T-helper 1 cell treated with Interleukin-12 subunit alpha and Interleukin-12 subunit beta and Interleukin-4 antibody, amounts not matched to agents 30 ng/mL and 1 ng/mL, for 36 hours (primary cell): ENCODE measurements around the gene MIF4GD. TPM values are rescaled to one million over a fixed set of nuclear protein-coding genes. Genes with fewer than 3 reads are reported as not detected.
"Not testable (repeated sequence)": the region's sequence is repeated elsewhere in the genome, so short reads cannot be mapped to it uniquely, and the experiment has no call there.

Experiments
- intact Hi-C: fragments of 100-400 bp; cut with micrococcal nuclease; formaldehyde crosslinking; loops from one replicate; pipeline ENCODE4 v1.15.1; 2024
- total RNA-seq: library from RNA; stranded (reverse); gene quantifications from 2 replicates; pipeline ENCODE4 v1.2.3, GENCODE V29; 2022

Gene MIF4GD
- total RNA-seq: 36.3 and 39.2 TPM in 2 replicates

GRCh38 chr17:75270966-75271232 is at the start of gene MIF4GD:
TSS of gene MIF4GD (minus strand) at chr17:75271231. CDS start at chr17:75270195, 1,036 bp downstream.
- intact Hi-C loops: loop anchor here (1.0 to 5.0 kb wide), 7 partner anchors 10 to 246 kb away; partner anchors contain the start of genes CASKIN2, GGA3, GRB2 and MRPS7

GRCh38 chr17:75319904-75320691 is 49.1 kb upstream of the MIF4GD start:
- intact Hi-C loops: no loop called here

- intact Hi-C loops: no loop called here
These were observed 47.7 kb upstream of the MIF4GD start for GRCh38 chr17:75318615-75319222.

- intact Hi-C loops: no loop called here
These were observed 47.2 kb upstream of the MIF4GD start for GRCh38 chr17:75318211-75318610.

GRCh38 chr17:75317671-75318070 is 46.6 kb upstream of the MIF4GD start:
- intact Hi-C loops: no loop called here

- intact Hi-C loops: no loop called here
These were observed 45.2 kb upstream of the MIF4GD start for GRCh38 chr17:75316253-75316652.

- intact Hi-C loops: no loop called here
These were observed 44.7 kb upstream of the MIF4GD start for GRCh38 chr17:75315541-75316243.

- intact Hi-C loops: no loop called here
These were observed 43.0 kb upstream of the MIF4GD start for GRCh38 chr17:75313941-75314551.

- intact Hi-C loops: no loop called here
These were observed 38.0 kb upstream of the MIF4GD start for GRCh38 chr17:75308732-75309629.

GRCh38 chr17:75307957-75308731 is 37.1 kb upstream of the MIF4GD start:
- intact Hi-C loops: no loop called here

- intact Hi-C loops: no loop called here
These were observed 30.6 kb upstream of the MIF4GD start for GRCh38 chr17:75301502-75302206.

- intact Hi-C loops: no loop called here
These were observed 30.0 kb upstream of the MIF4GD start for GRCh38 chr17:75301049-75301448.

GRCh38 chr17:75300280-75300679 is 29.2 kb upstream of the MIF4GD start:
- intact Hi-C loops: no loop called here

- intact Hi-C loops: loop anchor here (1.0 to 5.0 kb wide), 2 partner anchors 28 to 42 kb away; no protein-coding TSS in a partner anchor
These were observed 24.4 kb upstream of the MIF4GD start for GRCh38 chr17:75295201-75296158.

GRCh38 chr17:75292810-75293448 is 21.9 kb upstream of the MIF4GD start:
- intact Hi-C loops: not testable (repeated sequence)

- intact Hi-C loops: loop anchor here (1.0 to 2.0 kb wide), 14 partner anchors 19 to 494 kb away; partner anchors contain the start of genes ATP5PD, GGA3, GRB2 and KCTD2
These were observed 18.9 kb upstream of the MIF4GD start for GRCh38 chr17:75289832-75290337.

GRCh38 chr17:75289115-75289831 is 18.2 kb upstream of the MIF4GD start, which contains the start of gene SLC25A19:
TSS of gene SLC25A19 (minus strand) at chr17:75289433. CDS start at chr17:75286764, 2,669 bp downstream.
- intact Hi-C loops: loop anchor here (1.0 to 2.0 kb wide), 14 partner anchors 18 to 495 kb away; partner anchors contain the start of genes ATP5PD, GGA3, GRB2 and KCTD2
